Right atrium auricular region (tissue), 2 donors: ENCODE data around the gene PFDN1. TPM values are rescaled to one million over a fixed set of nuclear protein-coding genes. Genes with fewer than 3 reads are reported as not detected.
A peak's percentile ranks its signal among the peaks of the same experiment; 100 is the strongest.

Experiments
- DNase-seq: peaks from one replicate; pipeline ENCODE4 v3.0.0-alpha.2; 2019; ENCODE audit warnings: low spot score
- H3K27ac ChIP-seq, 2 donors: fragments of 200-600 bp; sonication (generic); 1 replicate in 1 of 2; 2 replicates in 1 of 2; pipeline ENCODE4 v1.5.1; 2016 to 2019
- H3K27me3 ChIP-seq, 2 donors: fragments of 200-600 bp; sonication (generic); one replicate each; pipeline versions ENCODE4 v1.5.1 to v1.6.0; 2017 to 2019
- H3K36me3 ChIP-seq: fragments of 200-600 bp; sonication (generic); one replicate; pipeline ENCODE4 v1.5.1; 2016
- H3K4me1 ChIP-seq, 2 donors: fragments of 200-600 bp; sonication (generic); one replicate each; pipeline versions ENCODE4 v1.5.1 to v1.6.0; 2017 to 2019
- H3K4me3 ChIP-seq, 2 donors: fragments of 200-600 bp; sonication (generic); 1 replicate in 1 of 2; 2 replicates in 1 of 2; pipeline ENCODE4 v1.5.1; 2017 to 2019; ENCODE audit warnings: mild to moderate bottlenecking in 1 of 2, moderate library complexity in 1 of 2
- H3K9me3 ChIP-seq, 2 donors: fragments of 200-600 bp; sonication (generic); one replicate each; pipeline ENCODE4 v1.5.1; 2019
- total RNA-seq, 2 donors: library from RNA; depleted of rRNA; stranded (reverse); fragments of >200 nt; gene quantifications; one replicate each; pipeline ENCODE4 v1.1.0, GENCODE V29; 2016
- TF ChIP-seq, protein P1 (sequence below), 2 donors: fragments of 200-600 bp; sonication (generic); IDR thresholded peaks; one replicate each; pipeline ENCODE4 v1.5.1; 2019; ENCODE audit warnings: antibody characterized with exemption in 2 of 2

Gene PFDN1
- total RNA-seq, 2 donors from 2014 or later, result 80.4 to 123 TPM

DNA sequence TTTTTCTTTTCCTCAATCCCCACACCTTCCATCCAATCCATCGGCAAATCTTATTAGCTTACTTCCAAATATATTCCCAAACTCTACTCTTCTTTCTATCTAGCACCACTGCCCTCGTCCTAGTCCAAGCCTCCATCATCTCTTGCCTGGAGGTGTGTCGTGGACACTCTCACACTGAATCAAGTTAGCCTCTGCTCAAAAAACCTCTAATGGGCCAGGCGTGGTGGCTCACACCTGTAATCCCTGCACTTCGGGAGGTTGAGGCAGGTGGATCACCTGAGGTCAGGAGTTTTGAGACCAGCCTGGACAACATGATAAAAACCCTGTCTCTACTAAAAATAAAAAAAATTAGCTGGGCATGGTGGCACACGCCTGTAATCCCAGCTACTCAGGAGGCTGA is 46.2 kb downstream of the PFDN1 start:
- H3K27ac ChIP-seq, result no peak overlapping the region
- H3K4me1 ChIP-seq, result peaks cover 0 to 44% of the 10 kb centered on the region in 2 donors
- H3K4me3 ChIP-seq, result no peak overlapping the region
- H3K27me3 ChIP-seq, result no peaks in the 10 kb centered on the region
- no peaks in the 10 kb centered on the region for H3K36me3 ChIP-seq
- no peak for DNase-seq
- TF ChIP-seq, protein P1, sequence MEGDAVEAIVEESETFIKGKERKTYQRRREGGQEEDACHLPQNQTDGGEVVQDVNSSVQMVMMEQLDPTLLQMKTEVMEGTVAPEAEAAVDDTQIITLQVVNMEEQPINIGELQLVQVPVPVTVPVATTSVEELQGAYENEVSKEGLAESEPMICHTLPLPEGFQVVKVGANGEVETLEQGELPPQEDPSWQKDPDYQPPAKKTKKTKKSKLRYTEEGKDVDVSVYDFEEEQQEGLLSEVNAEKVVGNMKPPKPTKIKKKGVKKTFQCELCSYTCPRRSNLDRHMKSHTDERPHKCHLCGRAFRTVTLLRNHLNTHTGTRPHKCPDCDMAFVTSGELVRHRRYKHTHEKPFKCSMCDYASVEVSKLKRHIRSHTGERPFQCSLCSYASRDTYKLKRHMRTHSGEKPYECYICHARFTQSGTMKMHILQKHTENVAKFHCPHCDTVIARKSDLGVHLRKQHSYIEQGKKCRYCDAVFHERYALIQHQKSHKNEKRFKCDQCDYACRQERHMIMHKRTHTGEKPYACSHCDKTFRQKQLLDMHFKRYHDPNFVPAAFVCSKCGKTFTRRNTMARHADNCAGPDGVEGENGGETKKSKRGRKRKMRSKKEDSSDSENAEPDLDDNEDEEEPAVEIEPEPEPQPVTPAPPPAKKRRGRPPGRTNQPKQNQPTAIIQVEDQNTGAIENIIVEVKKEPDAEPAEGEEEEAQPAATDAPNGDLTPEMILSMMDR (IDR thresholded peaks at IDR 0.05), result no peak
- no peaks in the 10 kb centered on the region for H3K9me3 ChIP-seq

DNA sequence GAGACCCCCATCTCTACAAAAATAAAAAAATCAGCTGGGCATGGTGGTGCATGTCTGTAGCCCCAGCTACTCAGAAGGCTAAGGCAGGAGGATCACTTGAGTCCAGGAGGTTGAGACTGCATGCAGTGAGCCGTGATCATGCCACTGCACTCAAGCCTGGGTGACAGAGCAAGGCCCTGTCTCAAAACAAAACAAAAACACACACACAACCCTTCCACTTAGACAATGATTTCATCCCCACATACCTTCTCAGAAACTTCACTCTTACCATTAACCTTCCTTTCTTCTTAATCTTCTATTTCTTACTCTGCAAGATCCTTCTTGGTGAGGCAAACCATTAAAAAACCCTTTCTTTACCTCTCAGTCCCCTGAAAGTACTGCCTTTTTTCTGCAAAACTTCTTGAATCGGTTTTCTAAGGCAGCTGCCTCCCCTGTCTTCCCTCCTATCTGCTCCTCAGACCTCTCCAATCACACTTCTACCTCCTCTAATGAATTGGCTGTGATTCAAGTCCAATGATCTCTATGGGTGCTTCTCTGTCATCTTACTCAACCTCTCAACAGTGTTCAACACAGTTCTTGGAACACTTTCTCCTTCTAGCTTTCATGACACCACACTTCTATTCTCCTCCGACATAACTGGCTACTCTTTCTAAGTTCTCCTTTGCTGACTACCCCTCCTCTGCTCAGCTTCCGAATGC is 47.3 kb downstream of the PFDN1 start:
- Histone ChIP-seq H3K36me3 (peaks cover 5% of the 10 kb centered on the region), H3K4me3 (no peak overlapping the region), H3K4me1 (peaks cover 0 to 40% of the 10 kb centered on the region in 2 donors), H3K27me3 (no peaks in the 10 kb centered on the region), H3K9me3 (no peaks in the 10 kb centered on the region), H3K27ac (no peak overlapping the region)
- TF ChIP-seq, protein P1 (IDR thresholded peaks at IDR 0.05), result no peak
- DNase-seq, result no peak

DNA sequence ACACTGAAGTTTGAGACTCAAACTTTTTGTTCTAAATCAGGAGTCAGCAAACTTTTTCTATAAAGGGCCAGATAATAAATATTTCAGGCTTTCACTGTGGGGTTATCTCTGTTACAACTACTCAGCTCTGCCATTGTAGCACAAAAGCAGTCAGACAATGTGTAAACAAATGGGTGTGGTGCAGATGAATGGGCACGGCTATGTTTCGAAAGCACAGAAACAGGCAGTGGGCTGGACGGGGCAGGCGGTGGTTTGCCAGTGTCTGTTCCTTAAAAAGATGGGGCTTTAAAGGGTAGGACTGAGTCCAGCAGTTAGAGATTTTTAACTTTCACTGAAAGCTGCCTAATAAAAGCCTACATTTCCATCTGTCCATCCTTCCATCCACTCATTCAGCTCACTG is 48.9 kb downstream of the PFDN1 start:
- Histone ChIP-seq H3K27me3 (no peaks in the 10 kb centered on the region), H3K4me3 (no peak overlapping the region), H3K9me3 (no peaks in the 10 kb centered on the region), H3K36me3 (peaks cover 5% of the 10 kb centered on the region), H3K4me1 (peaks cover 0 to 38% of the 10 kb centered on the region in 2 donors), H3K27ac (no peak overlapping the region)
- TF ChIP-seq, protein P1 (IDR thresholded peaks at IDR 0.05), result no peak
- DNase-seq, result no peak

DNA sequence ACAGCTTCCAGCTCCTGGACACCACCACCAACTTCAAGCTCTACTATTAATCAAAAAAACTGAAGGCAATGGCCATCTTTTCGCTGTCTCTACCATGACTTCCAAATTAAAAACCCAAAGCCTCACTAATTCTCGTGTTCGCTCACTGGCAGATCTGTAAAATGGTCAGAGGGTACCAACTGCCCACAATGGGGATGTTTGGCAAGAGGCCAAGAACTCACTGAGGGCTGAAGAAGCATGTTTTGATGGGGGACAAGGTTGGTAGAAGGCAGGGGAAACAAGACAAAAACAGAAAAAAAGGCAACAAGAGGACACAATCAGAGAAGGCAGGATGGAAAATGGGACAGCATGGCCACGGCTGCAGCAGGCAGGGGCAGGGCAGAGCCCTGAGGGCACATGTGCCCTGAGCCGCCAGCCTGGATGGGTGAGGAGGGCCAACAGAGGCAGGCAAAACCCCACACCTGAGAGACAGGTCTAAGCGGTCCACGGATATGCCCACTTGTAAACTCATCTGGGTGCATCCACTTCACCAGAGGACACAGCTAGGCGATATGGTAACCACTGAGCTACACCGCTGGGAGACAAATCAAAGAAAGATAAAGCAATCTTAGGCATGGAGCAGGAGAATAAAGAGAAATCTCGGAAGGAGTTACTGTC is 50.3 kb downstream of the PFDN1 start:
- H3K4me1 ChIP-seq, result peaks cover 0 to 38% of the 10 kb centered on the region in 2 donors
- H3K27ac ChIP-seq, result no peak overlapping the region
- TF ChIP-seq, protein P1 (IDR thresholded peaks at IDR 0.05), result no peak
- H3K9me3 ChIP-seq, result no peaks in the 10 kb centered on the region
- no peak overlapping the region for H3K4me3 ChIP-seq
- no peak for DNase-seq
- H3K36me3 ChIP-seq, result peaks cover 5% of the 10 kb centered on the region
- H3K27me3 ChIP-seq, result no peaks in the 10 kb centered on the region

DNA sequence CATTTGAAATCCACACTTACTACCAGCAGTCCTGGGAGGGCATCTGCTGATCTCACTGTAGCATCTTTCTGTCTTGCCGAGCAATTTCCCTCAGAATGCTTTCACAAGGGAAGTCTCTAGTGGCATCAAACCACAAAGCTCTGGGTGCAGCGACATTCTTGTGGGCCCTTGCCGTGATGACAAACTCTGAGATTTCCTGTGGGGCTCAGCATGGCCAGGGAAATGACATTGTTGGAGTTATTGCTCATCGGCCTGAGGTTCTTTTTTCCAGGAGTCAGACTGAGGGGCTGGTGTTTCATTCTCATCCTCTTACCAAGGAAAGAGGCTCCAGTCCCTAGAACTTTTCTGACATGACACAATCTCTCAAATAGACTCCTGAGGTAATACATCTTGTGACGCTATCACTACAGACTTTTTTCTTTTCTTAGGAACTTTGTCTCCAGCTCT is 51.4 kb downstream of the PFDN1 start:
- TF ChIP-seq, protein P1 (IDR thresholded peaks at IDR 0.05), result no peak
- Histone ChIP-seq H3K9me3 (no peaks in the 10 kb centered on the region), H3K36me3 (peaks cover 5% of the 10 kb centered on the region), H3K4me1 (peaks cover 0 to 43% of the 10 kb centered on the region in 2 donors), H3K27me3 (no peaks in the 10 kb centered on the region), H3K27ac (peak overlapping the region in 1 of 2 donors; percentile 24), H3K4me3 (no peak overlapping the region)
- DNase-seq, result no peak
